HepG2 (cell line): ENCODE results near the gene FGF21. TPM values are rescaled to one million over a fixed set of nuclear protein-coding genes. Genes with fewer than 3 reads are reported as not detected.
A peak's percentile ranks its signal among the peaks of the same experiment; 100 is the strongest.

ENCODE experiments used
- ATF7 ChIP-seq, 2 experiments: fragments of 450-650 bp in 1 of 2; sonication (generic) in 1 of 2; formaldehyde crosslinking in 1 of 2; IDR thresholded peaks; 2 replicates each; pipeline versions ENCODE4 v1.4.0 to v1.6.1; 2016 to 2020; ENCODE audit warnings: antibody characterized with exemption in 1 of 2, mild to moderate bottlenecking in 1 of 2, missing genetic modification reagents in 1 of 2
- ATF7-NPFF ChIP-seq: sonication (generic); formaldehyde crosslinking; IDR thresholded peaks from 2 replicates; pipeline ENCODE4 v1.8.1; 2023; ENCODE audit warnings: mild to moderate bottlenecking, low read depth, missing genetic modification reagents, moderate library complexity
- GABPB1 ChIP-seq: IDR thresholded peaks from 2 replicates; pipeline ENCODE4 v1.6.1; 2016; ENCODE audit warnings: mild to moderate bottlenecking, missing genetic modification reagents, moderate library complexity, missing compliant biosample characterization
- HOXA7 ChIP-seq: sonication (generic); formaldehyde crosslinking; IDR thresholded peaks from 2 replicates; pipeline ENCODE4 v1.8.1; 2022; ENCODE audit warnings: mild to moderate bottlenecking, missing genetic modification reagents, moderate library complexity
- KDM5A ChIP-seq: fragments of 200-600 bp; sonication (generic); IDR thresholded peaks from 2 replicates; pipeline ENCODE4 v1.7.0; 2018; ENCODE audit warnings: antibody characterized with exemption, mild to moderate bottlenecking, low read length, borderline replicate concordance
- MAFG ChIP-seq: sonication (generic); formaldehyde crosslinking; IDR thresholded peaks from 2 replicates; pipeline ENCODE4 v1.5.1; 2020; ENCODE audit warnings: mild to moderate bottlenecking, missing genetic modification reagents
- NFYC ChIP-seq: IDR thresholded peaks from 2 replicates; pipeline ENCODE4 v1.6.1; 2016; ENCODE audit warnings: missing genetic modification reagents, missing compliant biosample characterization
- POLR2AphosphoS5 ChIP-seq: IDR thresholded peaks from 2 replicates; pipeline ENCODE4 v1.6.1; 2012; ENCODE audit warnings: low read depth, low read length
- PRPF4 ChIP-seq: fragments of 200-400 bp; formaldehyde crosslinking; IDR thresholded peaks from 2 replicates; pipeline ENCODE4 v1.6.1; 2016; ENCODE audit warnings: low read length, low read depth; ENCODE audit not compliant: poor library complexity, severe bottlenecking
- SALL2 ChIP-seq: sonication (generic); formaldehyde crosslinking; IDR thresholded peaks from 2 replicates; pipeline ENCODE4 v1.8.1; 2023; ENCODE audit warnings: mild to moderate bottlenecking, missing genetic modification reagents, inconsistent platforms
- SP2 ChIP-seq: sonication (generic); formaldehyde crosslinking; IDR thresholded peaks from 2 replicates; pipeline ENCODE4 v1.5.1; 2020; ENCODE audit warnings: mild to moderate bottlenecking, missing genetic modification reagents
- TEAD3 ChIP-seq: optimal IDR thresholded peaks from 2 replicates; pipeline ENCODE3; 2016; ENCODE audit warnings: borderline replicate concordance
- ZEB1 ChIP-seq: IDR thresholded peaks from 2 replicates; pipeline ENCODE4 v1.6.1; 2012; ENCODE audit warnings: mild to moderate bottlenecking, low read depth, inconsistent platforms; ENCODE audit not compliant: insufficient replicate concordance
- ZNF274 ChIP-seq: sonication (generic); formaldehyde crosslinking; IDR thresholded peaks from 2 replicates; pipeline ENCODE4 v1.5.1; 2020; ENCODE audit warnings: mild to moderate bottlenecking, missing genetic modification reagents
- ZNF431 ChIP-seq: sonication (generic); formaldehyde crosslinking; IDR thresholded peaks from 2 replicates; pipeline ENCODE4 v1.9.0; 2022; ENCODE audit warnings: missing genetic modification reagents, low read depth, mild to moderate bottlenecking, borderline replicate concordance
- ZZZ3 ChIP-seq: sonication (generic); formaldehyde crosslinking; IDR thresholded peaks from 2 replicates; pipeline ENCODE4 v1.4.0; 2020; ENCODE audit warnings: missing genetic modification reagents, mild to moderate bottlenecking, borderline replicate concordance
- polyA plus RNA-seq, 8 experiments: library from polyadenylated mRNA; depleted of rRNA in 3 of 8; stranded (reverse) in 7 of 8; unstranded in 1 of 8; fragments of >200 nt; fragmentation: Illumina TruSeq in 4 of 8; extraction: Trizol in 4 of 8; gene quantifications; 2 replicates each; pipeline versions ENCODE4 v1.2.1 to v1.2.3, GENCODE V29; 2011 to 2016; ENCODE audit warnings: low read depth in 4 of 8, missing spikeins in 1 of 8, mixed read lengths in 1 of 8; ENCODE audit not compliant: insufficient read depth in 1 of 8
- total RNA-seq, 5 experiments: library from RNA; depleted of rRNA; stranded (reverse); fragments of >200 nt; fragmentation: Illumina TruSeq; extraction: Trizol; gene quantifications; 2 replicates each; pipeline ENCODE4 v1.2.3, GENCODE V29; 2016; ENCODE audit warnings: low read depth in 1 of 5
- TF ChIP-seq, protein P1 (sequence below): sonication (generic); IDR thresholded peaks from 2 replicates; pipeline ENCODE4 v1.6.1; 2016; ENCODE audit warnings: low read depth, borderline replicate concordance
- TF ChIP-seq, protein P2 (sequence below): sonication (generic); formaldehyde crosslinking; IDR thresholded peaks from 2 replicates; pipeline ENCODE4 v1.8.1; 2023; ENCODE audit warnings: mild to moderate bottlenecking, inconsistent platforms, moderate library complexity, missing genetic modification reagents, borderline replicate concordance
- TF ChIP-seq, protein P3 (sequence below), 2 experiments: IDR thresholded peaks; 2 replicates each; pipeline ENCODE4 v1.6.1; 2011 to 2012; ENCODE audit warnings: low read length in 2 of 2, borderline replicate concordance in 1 of 2, low read depth in 1 of 2, mild to moderate bottlenecking in 1 of 2, moderate library complexity in 1 of 2

FGF21 gene
- total and polyA plus RNA-seq, 2 of the 13 experiments (the other 11 are each of a cell fraction or from before 2014, with no cell fraction given) = 0.17 TPM; not detected in 1

- TF ChIP-seq MAFG (CRISPR knock-in tag) = no peak
- peak; percentile 70 for TF ChIP-seq TEAD3
- TF ChIP-seq GABPB1 (CRISPR knock-in tag) = peak; percentile 33; the same call in 1 of the 2 replicates
- no peak for TF ChIP-seq ZZZ3 (CRISPR knock-in tag)
- 0 out of 2 replicates have a peak, but pooled peaks have one; percentile 41 for TF ChIP-seq SALL2 (CRISPR knock-in tag)
- TF ChIP-seq KDM5A = no peak
- TF ChIP-seq, protein P1, sequence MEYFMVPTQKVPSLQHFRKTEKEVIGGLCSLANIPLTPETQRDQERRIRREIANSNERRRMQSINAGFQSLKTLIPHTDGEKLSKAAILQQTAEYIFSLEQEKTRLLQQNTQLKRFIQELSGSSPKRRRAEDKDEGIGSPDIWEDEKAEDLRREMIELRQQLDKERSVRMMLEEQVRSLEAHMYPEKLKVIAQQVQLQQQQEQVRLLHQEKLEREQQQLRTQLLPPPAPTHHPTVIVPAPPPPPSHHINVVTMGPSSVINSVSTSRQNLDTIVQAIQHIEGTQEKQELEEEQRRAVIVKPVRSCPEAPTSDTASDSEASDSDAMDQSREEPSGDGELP = no peak
- TF ChIP-seq ZNF274 (CRISPR knock-in tag) = peak; percentile 65; the same call in 1 of the 2 replicates
- no peak for TF ChIP-seq HOXA7 (CRISPR knock-in tag)
- no peak for TF ChIP-seq NFYC (CRISPR knock-in tag)
- TF ChIP-seq ZNF431 (CRISPR knock-in tag) = peak; percentile 4; the same call in 1 of the 2 replicates
- TF ChIP-seq, protein P2, sequence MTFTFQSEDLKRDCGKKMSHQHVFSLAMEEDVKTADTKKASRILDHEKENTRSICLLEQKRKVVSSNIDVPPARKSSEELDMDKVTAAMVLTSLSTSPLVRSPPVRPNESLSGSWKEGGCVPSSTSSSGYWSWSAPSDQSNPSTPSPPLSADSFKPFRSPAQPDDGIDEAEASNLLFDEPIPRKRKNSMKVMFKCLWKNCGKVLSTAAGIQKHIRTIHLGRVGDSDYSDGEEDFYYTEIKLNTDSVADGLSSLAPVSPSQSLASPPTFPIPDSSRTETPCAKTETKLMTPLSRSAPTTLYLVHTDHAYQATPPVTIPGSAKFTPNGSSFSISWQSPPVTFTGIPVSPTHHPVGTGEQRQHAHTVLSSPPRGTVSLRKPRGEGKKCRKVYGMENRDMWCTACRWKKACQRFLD = no peak
- peak; percentile 80 for TF ChIP-seq PRPF4
- peak; percentile 51 for TF ChIP-seq ZEB1
- TF ChIP-seq ATF7-NPFF = no peak
- TF ChIP-seq, protein P3, sequence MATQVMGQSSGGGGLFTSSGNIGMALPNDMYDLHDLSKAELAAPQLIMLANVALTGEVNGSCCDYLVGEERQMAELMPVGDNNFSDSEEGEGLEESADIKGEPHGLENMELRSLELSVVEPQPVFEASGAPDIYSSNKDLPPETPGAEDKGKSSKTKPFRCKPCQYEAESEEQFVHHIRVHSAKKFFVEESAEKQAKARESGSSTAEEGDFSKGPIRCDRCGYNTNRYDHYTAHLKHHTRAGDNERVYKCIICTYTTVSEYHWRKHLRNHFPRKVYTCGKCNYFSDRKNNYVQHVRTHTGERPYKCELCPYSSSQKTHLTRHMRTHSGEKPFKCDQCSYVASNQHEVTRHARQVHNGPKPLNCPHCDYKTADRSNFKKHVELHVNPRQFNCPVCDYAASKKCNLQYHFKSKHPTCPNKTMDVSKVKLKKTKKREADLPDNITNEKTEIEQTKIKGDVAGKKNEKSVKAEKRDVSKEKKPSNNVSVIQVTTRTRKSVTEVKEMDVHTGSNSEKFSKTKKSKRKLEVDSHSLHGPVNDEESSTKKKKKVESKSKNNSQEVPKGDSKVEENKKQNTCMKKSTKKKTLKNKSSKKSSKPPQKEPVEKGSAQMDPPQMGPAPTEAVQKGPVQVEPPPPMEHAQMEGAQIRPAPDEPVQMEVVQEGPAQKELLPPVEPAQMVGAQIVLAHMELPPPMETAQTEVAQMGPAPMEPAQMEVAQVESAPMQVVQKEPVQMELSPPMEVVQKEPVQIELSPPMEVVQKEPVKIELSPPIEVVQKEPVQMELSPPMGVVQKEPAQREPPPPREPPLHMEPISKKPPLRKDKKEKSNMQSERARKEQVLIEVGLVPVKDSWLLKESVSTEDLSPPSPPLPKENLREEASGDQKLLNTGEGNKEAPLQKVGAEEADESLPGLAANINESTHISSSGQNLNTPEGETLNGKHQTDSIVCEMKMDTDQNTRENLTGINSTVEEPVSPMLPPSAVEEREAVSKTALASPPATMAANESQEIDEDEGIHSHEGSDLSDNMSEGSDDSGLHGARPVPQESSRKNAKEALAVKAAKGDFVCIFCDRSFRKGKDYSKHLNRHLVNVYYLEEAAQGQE (IDR thresholded peaks at IDR 0.05; ENCODE audit: borderline replicate concordance in 1 of 2, low read depth in 1 of 2, low read length in 2 of 2) = no peak
- peak; percentile 26; the same call in 1 of the 2 replicates for TF ChIP-seq POLR2AphosphoS5
- TF ChIP-seq SP2 (CRISPR knock-in tag) = no peak
- TF ChIP-seq ATF7 (IDR thresholded peaks at IDR 0.05) = no peak
- no peak for TF ChIP-seq ATF7 (CRISPR knock-in tag; IDR thresholded peaks at IDR 0.05)
Observed at GRCh38 chr19:48718711-48719231, 36.6 kb upstream of the FGF21 start (continued).
